ENCODE results near the gene DMRTB1.

Gene DMRTB1

DNA sequence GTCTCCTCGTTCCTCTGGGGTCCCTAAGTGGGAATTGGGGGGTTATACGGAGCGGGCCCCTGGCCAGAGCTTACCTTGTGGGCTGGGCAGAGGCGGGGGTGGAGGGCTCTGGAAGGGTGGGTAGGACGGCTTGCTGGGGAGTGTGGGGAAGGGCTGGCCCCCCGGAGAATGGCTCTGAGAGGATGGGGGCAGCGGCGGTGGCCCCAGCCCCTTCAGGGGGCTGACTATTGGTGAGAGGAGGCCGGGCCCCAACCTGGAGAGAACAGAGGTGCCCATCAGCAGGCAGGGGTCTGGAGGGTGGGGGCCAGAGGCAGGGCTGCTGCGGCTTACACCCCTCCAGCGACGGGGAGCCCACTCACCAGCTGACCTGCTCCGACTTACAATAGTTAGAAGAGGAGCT, 50.6 kb downstream of the DMRTB1 start:
- no peak for DNase-seq (ENCODE audit: low spot score)

DNA sequence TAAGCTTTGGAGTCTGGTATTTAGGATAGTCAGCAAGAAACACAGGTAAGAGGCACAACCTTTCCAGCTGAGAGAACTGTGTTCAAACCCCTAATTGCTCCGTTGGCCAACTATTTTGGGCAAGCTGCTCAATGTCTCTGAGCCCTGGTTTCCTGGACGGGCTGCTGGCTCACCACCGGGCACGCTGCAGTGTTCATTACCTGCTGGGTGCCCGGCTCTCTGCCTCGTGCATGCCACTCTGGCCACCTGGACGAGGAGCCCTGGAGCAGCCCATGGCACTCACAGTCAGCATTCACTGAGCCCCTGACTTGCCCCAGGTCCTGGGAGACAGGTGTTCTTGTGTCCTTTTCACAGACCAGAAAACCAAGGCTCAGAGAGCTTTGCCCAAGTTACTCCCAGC, 51.0 kb downstream of the DMRTB1 start:
- DNase-seq (ENCODE audit: low spot score), result no peak

DNA sequence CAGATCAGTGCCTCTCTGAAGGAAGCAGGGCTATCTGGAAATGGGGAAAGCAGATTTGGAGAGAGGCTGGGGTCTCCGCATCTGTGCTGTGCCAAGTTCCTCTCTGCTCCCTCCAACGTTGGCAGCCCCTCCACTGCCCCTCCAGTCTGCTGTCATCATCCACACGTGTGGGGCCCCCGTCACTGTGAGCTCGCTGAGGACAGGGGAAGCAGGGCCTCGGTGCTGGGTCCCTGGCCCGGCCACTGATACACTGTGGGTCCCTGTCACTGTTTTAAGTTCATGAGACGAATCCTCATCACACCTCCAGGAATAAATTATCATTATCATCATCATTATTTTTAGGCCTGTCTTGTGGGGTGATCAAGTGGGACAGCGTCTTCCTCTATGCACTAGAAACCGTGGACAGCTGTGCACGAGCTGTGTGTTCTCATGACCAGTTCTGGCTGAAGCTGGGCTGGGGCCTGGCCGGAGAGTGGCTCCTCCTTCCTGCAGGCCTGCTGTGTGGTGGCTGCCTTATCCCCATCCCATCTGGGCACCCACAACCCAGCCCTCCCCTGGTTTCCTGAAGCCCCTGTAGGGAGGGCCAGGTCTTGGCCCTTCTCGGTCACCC, 52.2 kb downstream of the DMRTB1 start:
- no peak for DNase-seq (ENCODE audit: low spot score)

DNA sequence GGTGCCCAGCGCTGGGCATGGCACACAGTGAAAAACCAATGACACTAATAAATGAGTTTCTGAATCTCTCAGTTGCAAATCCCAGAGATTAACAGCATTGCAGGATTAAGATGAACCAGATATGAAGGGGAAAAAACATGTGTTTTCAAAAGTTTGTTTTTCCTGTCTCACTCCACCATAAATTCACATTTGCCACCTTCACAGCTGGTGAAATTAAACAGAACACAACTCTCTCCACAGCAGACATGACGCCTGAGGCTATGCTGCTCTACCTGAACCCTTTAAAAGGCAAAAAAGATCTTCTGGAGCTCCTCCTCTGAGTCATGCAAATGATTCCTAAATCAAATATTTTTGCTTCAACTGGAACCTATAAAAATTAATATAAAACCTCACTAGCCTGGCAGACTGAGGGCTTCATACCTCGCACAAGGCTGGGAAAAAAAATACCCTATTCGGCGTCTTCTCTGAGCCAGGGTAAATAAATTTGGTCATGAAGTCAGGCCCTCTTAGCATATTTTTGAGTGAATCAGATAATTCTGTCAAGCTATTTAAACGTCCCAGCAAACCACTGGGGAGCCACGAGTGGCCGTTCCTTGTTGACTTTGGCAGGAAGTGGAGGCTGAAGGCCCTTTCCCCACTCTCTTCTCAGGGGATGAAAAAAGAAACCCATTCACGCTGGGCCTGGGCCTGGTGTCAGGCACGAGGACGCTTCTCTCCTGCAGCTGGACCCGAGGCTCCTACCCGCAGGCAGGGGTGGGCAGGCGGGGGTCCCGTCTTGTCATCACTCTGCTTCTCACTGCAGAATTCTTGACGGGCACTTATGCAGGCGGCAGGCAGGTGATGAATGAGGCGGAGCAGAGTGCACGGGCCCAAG, 53.0 kb downstream of the DMRTB1 start:
- DNase-seq (ENCODE audit: low spot score), result no peak

DNA sequence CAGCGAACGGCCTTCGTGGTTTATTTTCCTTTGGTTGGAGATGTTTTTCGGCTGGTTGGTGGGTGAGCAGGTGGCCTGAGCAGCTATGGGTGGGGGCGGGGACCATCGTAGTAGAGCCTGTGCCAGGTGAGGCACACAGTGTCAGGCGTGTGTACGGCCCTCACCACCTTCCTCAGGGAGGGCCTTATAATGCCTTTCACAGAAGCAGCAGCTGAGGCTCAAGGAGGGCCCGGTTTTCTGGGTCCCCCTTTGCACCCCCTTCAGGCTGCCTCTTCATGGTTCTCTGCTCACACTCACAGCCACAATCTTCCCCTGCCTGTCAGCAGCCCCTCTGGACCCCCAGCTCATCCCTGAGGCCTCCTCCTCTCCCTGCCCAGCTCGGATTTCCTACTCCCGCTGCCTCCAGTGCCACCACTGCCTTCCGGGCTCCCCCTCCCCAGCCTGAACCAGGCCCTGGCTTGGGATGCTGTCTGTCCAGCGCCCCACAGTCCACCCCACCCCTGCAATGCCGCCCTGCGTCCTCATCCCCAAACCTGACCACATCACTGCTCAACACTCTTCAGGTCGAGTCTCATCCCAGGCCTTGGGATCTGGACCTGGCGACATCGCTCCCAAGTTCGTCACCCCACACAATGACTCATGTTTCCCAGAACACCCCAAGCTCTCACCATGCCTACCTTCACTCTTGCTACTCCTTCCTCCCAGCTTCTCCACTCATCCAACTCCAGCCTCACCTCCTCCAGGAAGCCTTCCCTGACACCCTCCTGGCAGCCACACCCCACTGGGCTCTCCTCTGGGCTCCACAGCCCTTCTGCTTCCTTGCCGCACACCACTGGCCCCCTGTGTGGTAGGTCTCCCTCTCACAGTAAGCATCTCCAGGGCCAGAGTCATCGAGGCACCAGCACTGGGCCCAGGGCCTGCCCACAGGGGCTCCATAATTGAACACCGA, 53.9 kb downstream of the DMRTB1 start:
- no peak for DNase-seq (ENCODE audit: low spot score)

DNA sequence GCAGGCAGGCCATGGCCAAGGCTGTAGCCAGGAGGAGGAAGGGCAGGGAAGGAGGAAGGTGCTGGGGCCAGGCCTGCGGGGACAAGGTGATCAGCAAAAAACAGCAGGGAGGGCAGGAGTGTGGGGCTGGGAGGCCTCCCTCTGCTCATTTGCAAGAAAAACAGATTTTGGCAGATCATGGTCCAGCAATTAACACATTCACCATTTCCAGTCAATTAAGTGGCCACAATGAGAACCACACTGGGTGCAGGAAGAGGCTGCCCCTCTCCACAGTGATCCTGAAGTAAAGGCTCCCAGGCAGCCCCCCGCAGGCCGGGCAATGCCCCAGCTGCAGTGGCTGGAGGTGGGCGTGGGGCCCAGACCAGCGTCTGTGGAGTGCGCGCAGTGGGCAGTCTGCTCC, 54.6 kb downstream of the DMRTB1 start:
- no peak for DNase-seq (ENCODE audit: low spot score)

DNA sequence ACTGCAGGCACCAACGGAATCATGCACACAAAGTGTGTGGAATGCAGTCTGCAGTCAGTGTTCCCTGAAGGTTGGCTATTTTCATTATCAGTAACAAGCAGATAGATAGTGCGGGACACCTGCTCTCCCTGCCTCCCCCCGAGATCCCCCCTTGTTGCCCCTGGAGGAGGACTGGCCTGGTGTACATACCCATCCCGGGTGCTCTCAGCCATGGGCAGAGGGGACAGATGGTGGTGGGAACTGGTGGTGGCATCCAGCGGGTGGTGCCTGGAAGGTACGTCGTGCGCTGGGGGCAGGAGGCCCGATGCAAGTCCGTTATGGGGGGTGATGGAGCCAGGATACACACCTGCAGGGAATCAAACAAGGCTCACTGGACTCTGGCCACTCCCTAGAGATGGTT, 55.2 kb downstream of the DMRTB1 start:
- no peak for DNase-seq (ENCODE audit: low spot score)

DNA sequence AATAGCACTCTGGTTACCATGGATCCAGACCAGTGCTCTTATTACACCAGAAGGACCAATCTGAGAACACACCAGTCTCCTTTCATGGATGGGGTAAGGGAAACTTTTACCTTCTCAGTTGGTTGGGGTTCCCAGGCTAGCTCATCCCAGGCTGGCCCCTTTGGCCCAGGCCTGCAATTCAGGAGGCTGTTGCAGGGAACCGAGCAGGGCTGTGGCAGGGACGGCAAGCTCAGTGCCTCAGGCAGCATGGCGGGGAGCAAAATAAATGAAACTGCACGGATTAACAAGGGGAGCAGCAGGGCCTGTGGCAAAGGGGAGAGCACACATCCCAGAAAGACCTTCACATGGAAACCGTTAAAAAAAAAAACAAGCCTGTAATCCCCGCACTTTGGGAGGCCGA, 57.0 kb downstream of the DMRTB1 start:
- no peak for DNase-seq (ENCODE audit: low spot score)
